ENCODE results near the gene VSIG10L.

Gene VSIG10L

DNA sequence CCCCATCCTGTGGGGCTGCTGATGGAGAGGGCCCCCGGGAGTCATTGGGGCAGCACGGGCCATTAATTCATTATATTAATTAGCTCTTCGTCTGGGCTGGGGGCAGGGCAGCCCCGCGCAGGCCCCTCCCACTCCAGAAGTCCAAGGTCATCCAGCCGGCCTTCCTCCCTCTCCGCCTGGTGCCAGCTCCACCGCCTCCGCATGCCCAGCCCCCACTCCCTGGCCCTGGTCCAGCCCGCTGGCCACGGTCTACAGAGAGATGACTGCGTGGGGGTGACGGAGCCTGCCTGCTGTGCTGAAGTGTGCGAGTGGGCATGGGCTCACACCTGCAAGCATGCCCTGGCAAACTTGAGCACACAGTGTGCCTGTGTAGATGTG, 21.7 kb downstream of the VSIG10L start:
- Histone ChIP-seq H3K9me3 (replicated peaks in 1 of 11) (peaks cover 0 to 2% (median under 1%) of the 10 kb centered on the region in 11 experiments; a peak in 3 of 22 replicates), H3K4me3 (no peak overlapping the region), H3K4me1 (peaks cover 0 to 11% (median 0%) of the 10 kb centered on the region in 10 experiments; a peak in 3 of 20 replicates), H4K20me1 (peaks cover 0 to 18% (median 0%) of the 10 kb centered on the region in 11 experiments; a peak in 2 of 22 replicates), H3K27me3 (no peaks in the 10 kb centered on the region), H3K9ac (no peak overlapping the region), H3K27ac (no peak overlapping the region), H3K36me3 (no peaks in the 10 kb centered on the region), H3K4me2 (no peak overlapping the region)
- no peak for TF ChIP-seq Cebpa-rat (IDR thresholded peaks at IDR 0.05)

DNA sequence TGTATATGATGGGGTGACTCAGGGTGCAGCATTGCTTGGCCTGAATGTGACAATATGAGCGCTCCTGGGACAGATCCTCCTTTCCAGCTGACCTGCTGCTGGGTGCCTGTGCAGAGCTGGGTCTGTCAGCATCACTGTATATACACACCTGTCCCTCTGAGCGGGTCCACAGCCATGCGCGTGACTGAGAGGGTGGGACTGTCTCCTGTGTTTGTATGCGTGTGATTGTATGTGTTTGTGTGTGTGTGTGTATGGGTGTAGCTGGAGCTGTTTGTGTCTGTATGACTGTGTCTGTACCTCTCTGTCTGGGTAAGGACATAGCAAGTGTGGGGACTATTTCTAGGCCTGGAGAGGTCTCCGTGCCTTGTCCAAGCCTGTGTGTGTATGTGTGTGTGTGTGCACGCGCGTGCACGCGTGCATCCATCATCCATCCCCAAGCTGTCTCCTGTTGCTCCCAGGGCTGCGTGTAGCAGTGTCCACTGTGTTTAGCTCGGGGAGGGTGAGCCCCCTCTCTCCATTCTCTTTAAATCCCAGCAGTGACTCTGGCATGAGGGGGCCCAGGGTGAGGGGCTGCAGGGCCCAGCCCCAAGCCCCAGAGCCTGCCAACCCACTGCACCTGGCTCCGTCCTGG, 22.2 kb downstream of the VSIG10L start:
- no peak overlapping the region for H3K27ac ChIP-seq
- H4K20me1 ChIP-seq, result peaks cover 0 to 18% (median 0%) of the 10 kb centered on the region in 11 experiments; a peak in 2 of 22 replicates
- no peak overlapping the region for H3K4me2 ChIP-seq
- no peak for TF ChIP-seq Cebpa-rat (IDR thresholded peaks at IDR 0.05)
- H3K4me1 ChIP-seq, result peaks cover 0 to 11% (median 0%) of the 10 kb centered on the region in 10 experiments; a peak in 3 of 20 replicates
- peaks cover 0 to 7% (median 5%) of the 10 kb centered on the region in 11 experiments; a peak in 13 of 22 replicates for H3K9me3 ChIP-seq (replicated peaks in 1 of 11)
- H3K36me3 ChIP-seq, result no peaks in the 10 kb centered on the region
- H3K9ac ChIP-seq, result no peak overlapping the region
- H3K27me3 ChIP-seq, result no peaks in the 10 kb centered on the region
- H3K4me3 ChIP-seq, result no peak overlapping the region

DNA sequence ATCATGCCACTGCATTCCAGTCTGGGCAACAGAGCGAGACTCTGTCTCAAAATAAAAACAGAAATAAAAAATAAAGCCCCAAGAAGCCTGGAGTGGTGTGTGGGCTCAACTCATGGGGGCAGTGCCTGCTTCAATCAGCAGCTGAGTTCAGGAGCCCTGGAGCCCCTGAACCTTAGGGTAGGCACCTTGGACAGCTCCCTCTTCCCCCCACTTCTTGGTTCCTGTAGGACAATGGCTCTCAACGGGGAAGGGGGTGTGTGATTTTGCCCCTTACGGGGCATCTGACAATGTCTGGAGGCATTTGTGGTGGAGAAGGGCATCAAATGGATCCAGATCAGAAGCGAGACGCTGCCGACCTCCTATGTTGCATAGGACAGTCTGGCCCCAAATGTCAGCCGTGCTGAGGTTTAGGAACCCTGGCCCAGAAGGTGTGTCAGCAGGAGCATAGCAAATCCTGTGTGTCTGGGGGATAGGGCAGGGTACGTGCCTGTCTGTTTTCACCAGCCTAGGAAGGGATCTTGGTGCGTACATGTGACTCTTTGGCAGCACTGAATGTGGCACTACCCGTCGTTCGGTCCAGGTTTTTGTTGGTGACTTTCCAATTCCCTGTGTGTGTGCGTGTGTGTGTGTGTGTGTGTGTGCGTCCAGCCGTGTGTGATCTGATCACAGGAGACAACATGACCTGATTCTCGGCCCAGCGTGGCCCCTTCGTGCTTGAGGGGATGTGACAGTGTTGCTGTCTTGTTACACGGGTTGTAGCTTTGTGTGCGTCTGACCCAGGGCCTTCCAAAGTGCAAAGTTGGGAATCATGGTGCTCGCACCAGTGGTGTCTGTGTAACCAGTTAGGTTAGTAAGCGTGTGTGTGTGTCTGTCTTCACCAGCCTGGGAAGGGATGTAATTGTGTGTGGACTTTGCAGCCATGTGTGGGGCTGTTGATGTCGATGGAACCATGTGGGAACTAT, 23.0 kb downstream of the VSIG10L start:
- Histone ChIP-seq H3K27ac (no peak overlapping the region), H3K4me3 (no peak overlapping the region), H3K9ac (no peak overlapping the region), H3K4me2 (no peak overlapping the region), H3K27me3 (no peaks in the 10 kb centered on the region), H3K9me3 (replicated peaks in 1 of 11) (peaks cover 0 to 11% (median 8%) of the 10 kb centered on the region in 11 experiments; a peak in 13 of 22 replicates), H3K4me1 (peaks cover 2 to 16% (median 7%) of the 10 kb centered on the region in 10 experiments; a peak in 19 of 20 replicates), H4K20me1 (peaks cover 0 to 13% (median 0%) of the 10 kb centered on the region in 11 experiments; a peak in 1 of 22 replicates), H3K36me3 (no peaks in the 10 kb centered on the region)
- no peak for TF ChIP-seq Cebpa-rat (IDR thresholded peaks at IDR 0.05)

DNA sequence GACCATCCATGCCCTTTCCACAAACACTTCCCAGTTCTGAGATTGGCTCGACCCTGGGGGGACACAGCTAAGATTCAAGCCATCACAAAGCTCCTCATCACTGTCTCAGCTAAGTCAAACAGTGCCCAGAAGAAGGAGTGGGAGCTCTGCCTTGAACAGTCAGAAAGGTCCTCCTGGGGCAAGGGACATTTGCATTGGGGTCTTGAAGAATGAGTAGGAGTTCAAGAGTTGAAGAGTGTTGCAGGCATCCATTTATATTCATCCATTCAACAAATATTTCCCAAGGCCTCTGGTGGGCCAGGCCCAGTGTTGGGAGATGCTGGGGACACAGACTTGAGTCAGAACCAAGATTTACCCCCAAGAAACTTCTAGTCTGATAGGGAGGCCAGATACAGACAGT, 24.0 kb downstream of the VSIG10L start:
- H3K27me3 ChIP-seq, result no peaks in the 10 kb centered on the region
- H3K4me3 ChIP-seq, result no peak overlapping the region
- H3K4me2 ChIP-seq, result no peak overlapping the region
- H3K27ac ChIP-seq, result no peak overlapping the region
- H4K20me1 ChIP-seq, result peaks cover 0 to 10% (median 0%) of the 10 kb centered on the region in 11 experiments; a peak in 1 of 22 replicates
- H3K36me3 ChIP-seq, result no peaks in the 10 kb centered on the region
- no peak overlapping the region for H3K9ac ChIP-seq
- H3K4me1 ChIP-seq, result peaks cover 6 to 18% (median 16%) of the 10 kb centered on the region in 10 experiments; a peak in 18 of 20 replicates
- TF ChIP-seq Cebpa-rat (IDR thresholded peaks at IDR 0.05), result no peak
- H3K9me3 ChIP-seq (replicated peaks in 1 of 11), result peaks cover 0 to 11% (median 8%) of the 10 kb centered on the region in 11 experiments; a peak in 13 of 22 replicates

DNA sequence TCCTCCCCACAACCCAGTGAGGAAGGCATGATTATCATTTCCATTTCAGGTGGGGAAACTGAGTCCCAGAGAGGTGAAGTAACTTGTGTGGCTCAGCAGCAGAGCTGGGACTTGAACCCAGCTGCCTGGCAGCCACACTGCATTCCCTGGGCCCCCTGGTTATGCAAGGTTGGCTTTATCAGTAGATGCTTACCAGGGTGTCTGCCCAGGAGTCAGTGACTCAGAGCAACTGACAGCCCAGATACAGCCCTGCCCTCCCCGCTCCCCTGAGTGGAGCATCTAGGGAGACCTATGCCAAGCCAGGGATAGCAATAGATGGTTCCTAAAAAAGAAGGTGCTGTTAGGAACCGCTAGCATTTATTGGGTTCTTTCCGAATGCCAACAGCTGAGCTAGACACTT, 24.6 kb downstream of the VSIG10L start:
- no peak overlapping the region for H3K4me3 ChIP-seq

DNA sequence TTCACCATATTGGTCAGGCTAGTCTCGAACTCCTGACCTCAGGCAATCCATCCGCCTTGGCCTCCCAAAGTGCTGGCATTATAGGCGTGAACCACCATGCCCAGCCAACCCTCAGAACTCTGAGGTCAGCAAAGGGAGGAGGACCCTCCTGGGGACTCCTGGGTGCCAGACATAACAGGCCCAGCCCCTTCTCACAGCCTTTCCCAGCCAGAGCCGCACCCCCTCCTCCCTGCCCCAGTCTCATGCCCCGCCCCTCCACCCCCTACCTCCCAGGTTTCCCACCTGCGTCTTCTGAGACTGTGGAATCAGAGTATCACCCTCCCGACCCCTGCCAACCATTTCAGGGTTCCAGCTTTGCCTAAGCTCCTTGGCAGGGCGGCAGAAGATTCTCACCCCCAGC, 25.3 kb downstream of the VSIG10L start:
- peaks cover 6 to 29% (median 26%) of the 10 kb centered on the region in 10 experiments; a peak in 17 of 20 replicates for H3K4me1 ChIP-seq
- H3K4me3 ChIP-seq, result no peak overlapping the region
- TF ChIP-seq Cebpa-rat (IDR thresholded peaks at IDR 0.05), result no peak
- H3K36me3 ChIP-seq, result no peaks in the 10 kb centered on the region
- H3K9me3 ChIP-seq (replicated peaks in 1 of 11), result peaks cover 0 to 11% (median 8%) of the 10 kb centered on the region in 11 experiments; a peak in 13 of 22 replicates
- H3K4me2 ChIP-seq, result no peak overlapping the region
- H3K9ac ChIP-seq, result no peak overlapping the region
- no peak overlapping the region for H3K27ac ChIP-seq
- H3K27me3 ChIP-seq, result no peaks in the 10 kb centered on the region
- H4K20me1 ChIP-seq, result peaks cover 0 to 10% (median 0%) of the 10 kb centered on the region in 11 experiments; a peak in 1 of 22 replicates

More for the DNA sequence above, 24.6 kb downstream of the VSIG10L start:
- no peak overlapping the region for H3K4me2 ChIP-seq
- H3K36me3 ChIP-seq, result no peaks in the 10 kb centered on the region
- no peak overlapping the region for H3K27ac ChIP-seq
- TF ChIP-seq Cebpa-rat (IDR thresholded peaks at IDR 0.05), result no peak
- H3K9me3 ChIP-seq (replicated peaks in 1 of 11), result peaks cover 0 to 11% (median 8%) of the 10 kb centered on the region in 11 experiments; a peak in 13 of 22 replicates
- H3K27me3 ChIP-seq, result no peaks in the 10 kb centered on the region
- H3K9ac ChIP-seq, result no peak overlapping the region
- H4K20me1 ChIP-seq, result peaks cover 0 to 10% (median 0%) of the 10 kb centered on the region in 11 experiments; a peak in 1 of 22 replicates
- peaks cover 6 to 24% (median 22%) of the 10 kb centered on the region in 10 experiments; a peak in 17 of 20 replicates for H3K4me1 ChIP-seq

DNA sequence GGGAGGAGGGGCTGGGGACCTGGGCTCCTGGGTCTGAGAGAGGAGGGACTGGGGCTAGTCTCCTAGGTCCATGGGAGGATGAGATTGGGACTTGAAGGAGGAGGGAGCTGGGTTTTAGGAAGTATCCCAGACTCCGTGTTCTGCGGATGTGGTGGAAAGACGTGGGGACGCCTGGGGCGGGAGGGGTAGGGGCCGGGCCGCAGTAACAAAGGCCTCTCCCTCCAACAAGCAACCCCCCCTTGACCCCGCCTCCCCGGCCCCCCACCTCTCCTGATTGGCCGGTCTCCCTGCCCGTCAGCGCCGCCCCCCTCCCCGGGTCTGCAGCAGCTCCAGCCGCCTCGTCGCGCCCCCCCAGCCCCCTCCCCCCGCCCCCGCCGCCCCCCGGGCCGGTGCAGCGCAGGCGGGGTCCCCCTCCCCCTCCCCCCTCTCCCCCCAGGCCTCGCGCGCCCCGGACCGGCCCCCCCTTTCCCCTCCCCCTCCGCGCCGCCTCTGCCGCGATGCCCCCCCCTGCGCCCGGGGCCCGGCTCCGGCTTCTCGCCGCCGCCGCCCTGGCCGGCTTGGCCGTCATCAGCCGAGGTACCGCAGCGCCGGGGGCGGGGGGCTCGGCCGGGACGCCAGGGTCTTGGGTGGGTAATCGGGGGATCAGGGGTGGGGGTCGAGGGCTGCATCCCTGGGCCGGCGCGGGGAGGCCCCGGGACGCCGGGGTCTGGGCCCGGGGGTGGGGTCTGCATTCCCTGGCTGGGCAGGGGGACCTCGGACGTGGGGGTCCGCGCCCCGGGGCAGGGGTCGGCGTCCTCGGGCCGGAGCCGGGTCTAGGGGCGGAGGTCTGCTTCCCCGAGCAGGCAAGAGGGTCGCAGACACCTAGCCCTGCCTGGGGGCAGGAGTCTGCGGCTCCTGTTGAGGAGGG, 30.3 kb downstream of the VSIG10L start, which contains the start of gene IGLON5:
TSS of gene IGLON5 (plus strand) at position 294 of the 907 bp plus-strand sequence. CDS start at position 498, 204 bp downstream.
- H3K36me3 ChIP-seq, result peaks cover 0 to 5% (median 0%) of the 10 kb centered on the region in 11 experiments; a peak in 1 of 22 replicates
- TF ChIP-seq Cebpa-rat (IDR thresholded peaks at IDR 0.05), result no peak
- no peaks in the 10 kb centered on the region for H4K20me1 ChIP-seq
- H3K4me3 ChIP-seq, result peak within 1 kb of the TSS in 8 of 10 experiments; percentile 29 to 50 (median 40); a peak in 11 of 20 replicates
- H3K4me2 ChIP-seq, result peak within 1 kb of the TSS; percentile 29 to 91 (median 65); a peak in 21 of 22 replicates
- no peaks in the 10 kb centered on the region for H3K27me3 ChIP-seq
- peaks cover 6 to 29% (median 26%) of the 10 kb centered on the region in 10 experiments; a peak in 17 of 20 replicates for H3K4me1 ChIP-seq
- peaks cover 16 to 34% (median 28%) of the 10 kb centered on the region in 11 experiments for H3K9me3 ChIP-seq (replicated peaks in 1 of 11)
- H3K27ac ChIP-seq, result peak within 1 kb of the TSS in 4 of 11 experiments; percentile 40 to 48 (median 42); a peak in 6 of 22 replicates
- H3K9ac ChIP-seq, result peak within 1 kb of the TSS in 6 of 11 experiments; percentile 30 to 55 (median 50); a peak in 11 of 22 replicates

DNA sequence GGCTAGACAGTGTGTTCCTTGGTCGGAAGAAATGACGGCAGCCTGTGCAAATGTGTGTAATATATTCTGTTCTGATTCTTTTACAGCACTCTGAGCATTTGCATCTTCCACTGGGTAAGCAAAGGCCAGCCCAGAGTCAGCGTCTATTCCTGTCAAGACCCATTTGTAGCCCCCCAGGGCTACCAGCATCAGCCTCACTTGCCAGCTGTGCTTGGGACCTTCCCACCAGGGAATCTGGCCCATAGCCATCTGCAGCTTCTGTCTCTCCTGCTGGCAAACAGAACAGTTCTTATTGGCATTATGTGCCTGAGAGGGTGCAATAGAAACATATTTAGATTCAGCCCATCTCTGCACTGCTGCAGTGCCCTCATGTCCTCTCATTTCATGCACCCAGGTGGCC, 36.5 kb downstream of the VSIG10L start:
- peaks cover 39 to 69% (median 57%) of the 10 kb centered on the region in 11 experiments for H3K9me3 ChIP-seq (replicated peaks in 1 of 11)
- TF ChIP-seq Cebpa-rat (IDR thresholded peaks at IDR 0.05), result no peak
- H3K36me3 ChIP-seq, result peaks cover 0 to 8% (median 0%) of the 10 kb centered on the region in 11 experiments; a peak in 2 of 22 replicates
- H4K20me1 ChIP-seq, result no peaks in the 10 kb centered on the region
- H3K27me3 ChIP-seq, result no peaks in the 10 kb centered on the region
- H3K4me2 ChIP-seq, result no peak overlapping the region
- no peak overlapping the region for H3K4me3 ChIP-seq
- no peak overlapping the region for H3K27ac ChIP-seq
- H3K4me1 ChIP-seq, result no peaks in the 10 kb centered on the region
- no peak overlapping the region for H3K9ac ChIP-seq

All from BLaER1 treated with 17β-estradiol and CSF1 and Interleukin-3, amounts not matched to agents 10 nM and 100 nM (cell line).